ENCODE measurements around the gene APEH.
"Not testable (repeated sequence)": the region's sequence is repeated elsewhere in the genome, so short reads cannot be mapped to it uniquely, and the experiment has no call there.

The APEH gene

GRCh38 chr3:49670940-49671290, 3.2 kb upstream of the APEH start:
- no peak for DNase-seq

GRCh38 chr3:49671291-49672288, 2.6 kb upstream of the APEH start:
- DNase-seq, result no peak

GRCh38 chr3:49673121-49673714, 933 bp upstream of the APEH start:
- no peak for DNase-seq

- DNase-seq, result no peak
Observed at GRCh38 chr3:49674497-49674983, 389 bp downstream of the APEH start.

- DNase-seq, result no peak
Observed at GRCh38 chr3:49675912-49676311, 1.8 kb downstream of the APEH start.

- no peak for DNase-seq
Observed at GRCh38 chr3:49680493-49681231, 6.5 kb downstream of the APEH start.

GRCh38 chr3:49681232-49681522, 7.0 kb downstream of the APEH start:
- no peak for DNase-seq

- no peak for DNase-seq
Observed at GRCh38 chr3:49681543-49681942, 7.4 kb downstream of the APEH start.

GRCh38 chr3:49683162-49683561, 9.0 kb downstream of the APEH start:
- no peak for DNase-seq

- not testable (repeated sequence) for DNase-seq
Observed at GRCh38 chr3:49684453-49684852, 10.3 kb downstream of the APEH start.

- not testable (repeated sequence) for DNase-seq
Observed at GRCh38 chr3:49685103-49685502, 11.0 kb downstream of the APEH start.

GRCh38 chr3:49685846-49686245, 11.7 kb downstream of the APEH start:
- not testable (repeated sequence) for DNase-seq

- DNase-seq, result not testable (repeated sequence)
Observed at GRCh38 chr3:49686346-49686745, 12.2 kb downstream of the APEH start.

- not testable (repeated sequence) for DNase-seq
Observed at GRCh38 chr3:49686769-49687423, 12.7 kb downstream of the APEH start.

GRCh38 chr3:49687424-49687795, 13.3 kb downstream of the APEH start:
- not testable (repeated sequence) for DNase-seq

GRCh38 chr3:49688338-49689045, 14.3 kb downstream of the APEH start:
- DNase-seq, result not testable (repeated sequence)

GRCh38 chr3:49689046-49689907, 15.1 kb downstream of the APEH start, which contains the start of the genes MST1 and RNF123:
Gene MST1, minus strand, starts transcription at chr3:49689474. Its CDS starts 783 bp downstream, at chr3:49688691.
Gene RNF123, plus strand, starts transcription at chr3:49689557. Its CDS starts 1,609 bp downstream, at chr3:49691166.
- DNase-seq, result no peak

GRCh38 chr3:49689908-49690624, 15.9 kb downstream of the APEH start:
- DNase-seq, result not testable (repeated sequence)

- DNase-seq, result not testable (repeated sequence)
Observed at GRCh38 chr3:49690856-49691255, 16.7 kb downstream of the APEH start.

- not testable (repeated sequence) for DNase-seq
Observed at GRCh38 chr3:49691481-49691880, 17.3 kb downstream of the APEH start.

Measured in activated gamma-delta T cell (primary cell).